Smooth muscle cell of the umbilical artery (primary cell): Measurements from ENCODE around the gene GZMM. TPM values are rescaled to one million over a fixed set of nuclear protein-coding genes. Genes with fewer than 3 reads are reported as not detected.

Source experiments
- total RNA-seq: library from RNA; depleted of rRNA; stranded (reverse); fragments of >200 nt; gene quantifications from 2 replicates; pipeline ENCODE4 v1.2.3, GENCODE V29; 2014

Gene GZMM
- total RNA-seq = not detected in 2 replicates

DNA sequence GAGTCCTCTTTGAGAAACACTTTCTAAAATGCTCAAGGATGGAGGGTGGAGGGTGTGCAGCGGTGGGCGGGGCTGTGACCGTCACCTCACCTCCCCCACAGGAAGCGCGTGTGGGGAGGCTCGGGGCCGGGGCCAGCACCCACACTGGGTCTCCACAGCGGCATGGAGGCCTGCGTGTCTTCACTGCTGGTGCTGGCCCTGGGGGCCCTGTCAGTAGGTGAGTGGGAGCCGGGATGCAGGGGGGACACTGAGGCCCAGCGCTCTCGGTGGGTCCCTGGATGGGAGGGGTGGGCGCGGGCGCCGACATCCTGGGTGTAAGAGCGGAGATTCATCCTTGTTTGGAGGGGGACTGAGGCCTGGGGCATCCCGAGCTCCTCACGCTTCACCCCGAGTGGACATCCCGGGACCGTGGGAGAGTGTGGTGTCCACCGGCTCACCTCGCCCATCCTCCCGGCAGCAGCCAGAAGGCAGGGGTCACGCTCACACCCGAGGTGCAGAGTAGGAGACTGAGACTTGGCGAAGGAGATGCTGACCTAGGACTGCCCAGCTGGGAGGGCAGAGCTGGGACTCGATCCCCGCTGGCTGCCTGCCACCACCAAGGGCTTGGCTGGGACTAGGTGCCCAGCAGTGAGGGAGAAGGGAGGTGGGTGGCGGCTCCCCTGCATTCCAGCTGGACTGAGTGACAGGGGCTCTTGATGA, at the start of gene GZMM:
GZMM (plus strand) TSS at position 144 of the 699 bp plus-strand sequence; CDS start at position 163, 19 bp downstream.

DNA sequence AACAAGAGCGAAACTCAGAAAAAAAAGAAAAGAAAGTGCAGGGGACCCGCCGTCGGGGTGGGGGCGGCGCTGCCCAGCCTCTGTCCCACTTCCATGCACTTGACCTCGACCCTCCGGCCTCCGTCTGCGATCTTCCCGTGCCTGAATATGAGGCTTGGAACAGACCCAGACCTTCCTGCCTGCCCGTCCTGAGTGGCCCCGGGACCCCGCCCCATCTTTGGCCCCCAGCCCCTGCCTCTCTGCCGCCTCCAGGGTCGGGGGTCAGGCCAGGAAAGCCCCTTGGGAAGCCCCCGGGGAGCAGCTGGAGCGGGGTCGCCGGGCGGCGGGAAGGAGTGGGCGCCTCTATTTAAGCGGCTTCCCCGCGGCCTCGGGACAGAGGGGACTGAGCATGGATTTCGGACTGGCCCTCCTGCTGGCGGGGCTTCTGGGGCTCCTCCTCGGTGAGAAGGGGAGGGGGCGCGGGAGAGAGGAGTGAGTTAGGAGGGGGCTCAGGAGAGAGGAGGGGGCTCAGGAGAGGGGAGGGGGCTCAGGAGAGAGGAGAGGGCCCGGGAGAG, 47.7 kb upstream of the GZMM start, which contains the start of gene MADCAM1:
MADCAM1 (plus strand) TSS at position 375 of the 554 bp plus-strand sequence; CDS start at position 389, 14 bp downstream.

DNA sequence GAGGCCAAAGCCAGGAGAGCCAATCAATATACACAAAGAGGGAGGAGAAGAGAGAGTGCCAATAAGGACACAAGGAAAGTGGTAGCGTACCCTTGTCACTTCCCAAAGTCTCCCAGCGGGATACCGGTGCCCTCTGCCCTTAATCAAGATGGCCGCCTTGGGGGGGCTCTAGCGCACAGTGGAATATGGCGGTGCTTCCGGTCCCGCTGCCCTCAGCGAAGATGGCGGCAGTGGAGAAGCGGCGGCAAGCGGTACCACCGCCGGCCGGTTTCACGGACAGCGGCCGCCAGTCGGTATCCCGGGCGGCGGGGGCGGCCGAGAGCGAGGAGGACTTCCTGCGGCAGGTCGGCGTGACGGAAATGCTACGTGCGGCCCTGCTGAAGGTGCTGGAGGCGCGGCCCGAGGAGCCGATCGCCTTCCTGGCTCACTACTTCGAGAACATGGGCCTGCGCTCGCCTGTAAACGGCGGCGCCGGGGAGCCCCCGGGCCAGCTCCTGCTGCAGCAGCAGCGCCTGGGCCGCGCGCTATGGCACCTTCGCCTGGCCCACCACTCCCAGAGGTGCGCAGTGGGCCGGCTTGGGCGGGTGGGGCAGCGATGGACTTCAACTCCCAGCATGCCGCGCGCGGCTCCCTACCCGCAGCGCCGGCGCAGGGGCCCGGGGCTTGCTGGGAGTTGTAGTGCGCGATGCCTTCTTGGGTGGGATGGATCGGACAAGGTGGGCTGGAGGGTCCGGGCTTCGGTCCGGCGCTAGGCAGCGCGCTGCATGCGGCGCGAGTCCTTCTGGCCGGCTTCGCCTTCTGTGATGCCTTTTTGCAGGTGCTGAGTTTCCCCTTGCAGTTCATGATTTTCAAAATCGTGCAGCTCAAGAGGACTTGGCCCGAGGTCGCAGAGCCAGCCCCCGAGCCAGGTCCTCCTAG, 36.3 kb upstream of the GZMM start, which contains the start of gene TPGS1:
TPGS1 (plus strand) TSS at position 212 of the 918 bp plus-strand sequence; CDS start at position 222, 10 bp downstream.

DNA sequence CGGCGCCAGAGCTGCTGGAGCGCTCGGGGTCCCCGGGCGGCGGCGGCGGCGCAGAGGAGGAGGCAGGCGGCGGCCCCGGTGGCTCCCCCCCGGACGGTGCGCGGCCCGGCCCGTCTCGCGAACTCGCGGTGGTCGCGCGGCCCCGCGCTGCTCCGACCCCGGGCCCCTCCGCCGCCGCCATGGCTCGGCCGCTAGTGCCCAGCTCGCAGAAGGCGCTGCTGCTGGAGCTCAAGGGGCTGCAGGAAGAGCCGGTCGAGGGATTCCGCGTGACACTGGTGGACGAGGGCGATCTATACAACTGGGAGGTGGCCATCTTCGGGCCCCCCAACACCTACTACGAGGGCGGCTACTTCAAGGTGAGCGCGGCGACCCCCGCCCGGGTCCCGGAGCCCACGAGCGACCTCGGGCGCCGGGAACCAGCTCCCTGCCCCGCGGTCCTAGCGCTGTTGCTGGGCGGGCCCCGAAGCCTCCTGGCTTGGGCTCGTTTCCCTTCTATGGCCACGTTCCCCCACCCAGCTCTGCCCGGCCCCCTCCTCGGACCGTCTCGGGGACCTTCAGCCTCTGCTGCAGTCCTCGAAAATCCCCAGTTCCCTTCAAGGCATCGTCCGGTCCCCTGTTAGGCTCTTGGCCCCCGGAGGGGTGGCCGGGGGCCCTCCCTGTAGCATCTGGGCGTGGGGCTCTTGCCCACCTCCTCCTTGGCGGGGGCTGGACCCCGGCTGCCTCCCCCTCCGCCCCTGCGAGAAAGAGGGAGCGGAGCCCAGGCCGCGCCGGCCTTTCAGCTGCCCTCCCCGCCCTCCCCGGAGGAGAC, 11.9 kb upstream of the GZMM start, which contains the start of gene CDC34:
CDC34 (plus strand) TSS at position 8 of the 808 bp plus-strand sequence; CDS start at position 180, 172 bp downstream.

DNA sequence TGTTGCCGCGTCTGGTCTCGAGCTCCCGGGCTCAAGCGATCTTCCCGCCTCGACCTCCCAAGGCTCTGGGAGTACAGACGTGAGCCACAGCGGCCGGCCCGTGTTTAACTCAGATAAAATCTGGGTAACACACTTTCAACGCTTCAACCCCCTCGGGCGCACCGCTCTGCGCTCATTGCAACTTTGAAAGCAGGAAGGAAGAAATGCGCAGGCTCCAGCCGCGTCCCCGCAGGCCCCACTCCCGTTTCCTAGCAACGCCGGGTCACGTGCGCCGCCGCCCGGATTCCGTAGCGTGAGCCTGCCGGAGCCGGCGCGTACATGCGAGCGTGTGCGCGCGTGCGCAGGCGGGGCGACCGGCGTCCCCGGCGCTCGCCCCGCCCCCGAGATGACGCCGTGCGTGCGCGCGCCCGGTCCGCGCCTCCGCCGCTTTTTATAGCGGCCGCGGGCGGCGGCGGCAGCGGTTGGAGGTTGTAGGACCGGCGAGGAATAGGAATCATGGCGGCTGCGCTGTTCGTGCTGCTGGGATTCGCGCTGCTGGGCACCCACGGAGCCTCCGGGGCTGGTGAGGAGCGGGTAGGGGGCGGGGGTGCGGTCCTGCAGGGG, 28.4 kb downstream of the GZMM start, which contains the start of gene BSG:
BSG (plus strand) TSS at position 457 of the 603 bp plus-strand sequence; CDS start at position 496, 39 bp downstream.

DNA sequence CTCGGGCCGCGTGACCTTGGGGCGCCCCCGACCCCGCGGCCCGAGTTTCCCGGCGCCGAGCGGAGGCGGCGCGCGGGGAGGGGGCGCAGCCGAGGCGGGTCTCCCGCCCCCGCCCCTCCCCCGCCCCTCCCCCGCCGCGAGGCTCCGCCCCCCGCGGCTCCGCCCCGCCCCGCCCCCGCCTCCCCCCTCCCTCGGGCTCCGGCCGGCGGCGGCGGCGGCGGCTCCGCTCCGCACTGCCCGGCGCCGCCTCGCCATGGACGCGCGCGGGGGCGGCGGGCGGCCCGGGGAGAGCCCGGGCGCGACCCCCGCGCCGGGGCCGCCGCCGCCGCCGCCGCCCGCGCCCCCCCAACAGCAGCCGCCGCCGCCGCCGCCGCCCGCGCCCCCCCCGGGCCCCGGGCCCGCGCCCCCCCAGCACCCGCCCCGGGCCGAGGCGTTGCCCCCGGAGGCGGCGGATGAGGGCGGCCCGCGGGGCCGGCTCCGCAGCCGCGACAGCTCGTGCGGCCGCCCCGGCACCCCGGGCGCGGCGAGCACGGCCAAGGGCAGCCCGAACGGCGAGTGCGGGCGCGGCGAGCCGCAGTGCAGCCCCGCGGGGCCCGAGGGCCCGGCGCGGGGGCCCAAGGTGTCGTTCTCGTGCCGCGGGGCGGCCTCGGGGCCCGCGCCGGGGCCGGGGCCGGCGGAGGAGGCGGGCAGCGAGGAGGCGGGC, 46.0 kb downstream of the GZMM start, which contains the start of gene HCN2:
HCN2 (plus strand) TSS at position 189 of the 703 bp plus-strand sequence; CDS start at position 254, 65 bp downstream.

Other genes starting within 250 kb of the GZMM start
- 18.4 and 60.6 TPM in 2 replicates for gene MIER2, start 199.3 kb upstream of the GZMM start, total RNA-seq
- gene C2CD4C, start 134.9 kb upstream of the GZMM start, total RNA-seq = under 0.01 and 0.28 TPM in 2 replicates
- 0.78 and 1.8 TPM in 2 replicates for gene SHC2, start 83.0 kb upstream of the GZMM start, total RNA-seq
- under 0.01 TPM in 1 of 2 replicates, not detected in the other for gene MADCAM1, start 47.6 kb upstream of the GZMM start, total RNA-seq
- 20.6 and 35.6 TPM in 2 replicates for gene TPGS1, start 36.6 kb upstream of the GZMM start, total RNA-seq
- 54.3 and 60.8 TPM in 2 replicates for gene CDC34, start 12.3 kb upstream of the GZMM start, total RNA-seq
- 507 and 644 TPM in 2 replicates for gene BSG, start 28.5 kb downstream of the GZMM start, total RNA-seq
- 1.2 and 3.5 TPM in 2 replicates for gene HCN2, start 45.8 kb downstream of the GZMM start, total RNA-seq
- gene POLRMT, start 89.5 kb downstream of the GZMM start, total RNA-seq = 24.3 and 37.9 TPM in 2 replicates
- not detected in 2 replicates for gene FGF22, start 95.8 kb downstream of the GZMM start, total RNA-seq
- gene RNF126, start 119.2 kb downstream of the GZMM start, total RNA-seq = 16.6 and 29.8 TPM in 2 replicates
- 189 and 372 TPM in 2 replicates for gene FSTL3, start 132.3 kb downstream of the GZMM start, total RNA-seq
- not detected in 2 replicates for gene PRSS57, start 151.4 kb downstream of the GZMM start, total RNA-seq
- 0.28 and 0.89 TPM in 2 replicates for gene PALM, start 164.9 kb downstream of the GZMM start, total RNA-seq
- gene MISP, start 207.1 kb downstream of the GZMM start, total RNA-seq = not detected in 2 replicates